ENCODE measurements around the gene DAPK2.

Gene DAPK2

GRCh38 chr15:63887630-63888029, 158.7 kb downstream of the DAPK2 start:
- TF ChIP-seq CTCF (IDR thresholded peaks at IDR 0.05; ENCODE audit: insufficient read depth, missing control alignments) = no peak
- no peak for FAIRE-seq
- DNase-seq (ENCODE audit: insufficient read length, low spot score) = no peak

- FAIRE-seq (no peak), DNase-seq (ENCODE audit: insufficient read length, low spot score) (no peak)
- no peak for TF ChIP-seq CTCF (IDR thresholded peaks at IDR 0.05; ENCODE audit: insufficient read depth, missing control alignments)
Observed at GRCh38 chr15:63884953-63885352, 161.3 kb downstream of the DAPK2 start.

DNA sequence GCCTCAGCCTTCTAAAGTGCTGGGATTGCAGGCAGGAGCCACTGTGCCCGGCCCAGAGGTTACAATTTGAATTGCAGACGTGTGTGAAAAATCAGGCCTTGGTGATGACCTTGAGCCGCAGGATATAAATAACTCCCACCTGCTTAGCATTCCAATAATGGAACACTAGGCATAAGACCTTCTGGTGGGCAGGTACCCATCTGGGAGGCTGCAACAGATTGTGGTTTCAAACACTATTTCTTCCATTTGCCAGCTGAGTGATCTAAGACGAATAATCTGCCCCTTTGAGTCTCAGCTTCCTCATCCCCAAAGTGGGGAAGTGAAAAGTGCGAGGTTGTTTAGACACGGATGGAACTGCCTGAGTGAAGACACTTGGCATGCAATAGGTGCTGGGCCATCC, 164.9 kb downstream of the DAPK2 start:
- DNase-seq (ENCODE audit: insufficient read length, low spot score) = no peak
- no peak for TF ChIP-seq CTCF (IDR thresholded peaks at IDR 0.05; ENCODE audit: insufficient read depth, missing control alignments)
- FAIRE-seq = no peak

- no peak for TF ChIP-seq CTCF (IDR thresholded peaks at IDR 0.05; ENCODE audit: insufficient read depth, missing control alignments)
- FAIRE-seq = no peak
Observed at GRCh38 chr15:63880744-63881143, 165.5 kb downstream of the DAPK2 start.

DNA sequence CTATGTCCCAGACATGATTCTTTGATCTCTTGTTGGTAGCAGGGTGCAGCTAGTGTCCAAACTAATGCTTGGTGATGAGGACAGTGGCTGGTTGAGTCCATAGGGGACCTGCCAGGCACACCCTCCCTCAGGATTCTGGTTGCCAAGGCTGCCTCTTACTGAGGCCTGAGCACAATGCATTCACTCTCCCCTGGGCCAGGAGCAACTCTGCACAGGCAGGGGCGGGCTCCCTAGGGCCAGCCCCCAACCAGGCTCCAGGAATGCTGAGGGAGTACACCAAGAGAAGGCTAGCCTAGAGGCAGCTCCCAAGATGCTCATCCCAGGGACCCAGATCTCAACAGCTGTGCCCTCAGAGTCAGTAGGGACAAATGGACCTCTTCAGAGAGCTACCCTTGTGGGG, 166.3 kb downstream of the DAPK2 start:
- no peak for TF ChIP-seq CTCF (IDR thresholded peaks at IDR 0.05; ENCODE audit: insufficient read depth, missing control alignments)
- no peak for FAIRE-seq
- no peak for DNase-seq (ENCODE audit: insufficient read length, low spot score)

More at GRCh38 chr15:63880744-63881143, 165.5 kb downstream of the DAPK2 start:
- DNase-seq (ENCODE audit: insufficient read length, low spot score) = no peak

DNA sequence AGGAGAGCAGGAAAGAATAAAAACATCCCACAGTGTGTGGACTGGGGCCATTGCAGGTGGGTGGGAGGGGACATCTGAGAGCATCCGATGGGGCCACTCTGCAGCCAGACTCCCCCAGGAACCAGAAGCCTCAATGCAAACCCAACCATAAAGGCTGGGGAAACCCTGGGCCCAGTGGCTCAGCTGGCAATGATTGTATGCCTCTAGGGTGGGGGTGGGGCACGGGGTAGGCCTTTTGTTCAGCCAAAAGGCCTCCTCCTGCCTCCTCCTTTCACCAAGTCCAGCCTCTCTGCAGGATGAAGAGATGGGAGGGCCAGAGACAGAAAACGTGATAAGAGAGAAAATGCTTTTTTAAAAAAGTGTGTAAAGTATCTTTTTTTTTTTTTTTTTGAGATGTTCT, 167.1 kb downstream of the DAPK2 start:
- no peak for FAIRE-seq
- no peak for TF ChIP-seq CTCF (IDR thresholded peaks at IDR 0.05; ENCODE audit: insufficient read depth, missing control alignments)
- no peak for DNase-seq (ENCODE audit: insufficient read length, low spot score)

GRCh38 chr15:63877713-63878271, 168.5 kb downstream of the DAPK2 start:
- no peak for TF ChIP-seq CTCF (IDR thresholded peaks at IDR 0.05; ENCODE audit: insufficient read depth, missing control alignments)
- no peak for DNase-seq (ENCODE audit: insufficient read length, low spot score)
- FAIRE-seq = no peak
